Stimulated activated CD4-positive, alpha-beta T cell treated with anti-CD3 and anti-CD28 coated beads, Interleukin-4, amount 100 ng/mL, for 1 hour (primary cell): Measurements from ENCODE around the gene KRTAP3-1.

Experiments used
- DNase-seq: peaks from one replicate; pipeline ENCODE4 v3.0.0-alpha.2; 2020

Gene KRTAP3-1

GRCh38 chr17:40974366-40974765, 34.6 kb downstream of the KRTAP3-1 start:
- DNase-seq = no peak

DNA sequence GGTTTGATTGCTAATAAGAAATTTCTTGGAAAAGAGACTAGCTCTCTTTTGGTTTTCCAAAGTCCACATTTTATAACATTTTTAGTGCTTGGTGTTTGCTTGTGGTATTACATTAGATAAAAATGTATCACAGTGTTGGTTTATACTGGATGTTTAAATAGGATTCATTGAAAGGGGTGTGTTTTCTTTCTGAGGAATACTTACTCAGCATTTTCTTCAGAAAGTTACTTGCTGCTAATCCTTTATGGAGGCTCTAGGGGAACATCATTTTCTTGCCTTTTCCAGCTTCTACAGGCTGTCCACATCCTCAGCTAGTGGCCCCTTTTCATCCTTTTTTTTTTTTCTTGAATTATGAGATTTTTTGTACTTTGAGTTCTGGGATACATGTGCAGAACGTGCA, 41.3 kb downstream of the KRTAP3-1 start:
- DNase-seq = no peak

DNA sequence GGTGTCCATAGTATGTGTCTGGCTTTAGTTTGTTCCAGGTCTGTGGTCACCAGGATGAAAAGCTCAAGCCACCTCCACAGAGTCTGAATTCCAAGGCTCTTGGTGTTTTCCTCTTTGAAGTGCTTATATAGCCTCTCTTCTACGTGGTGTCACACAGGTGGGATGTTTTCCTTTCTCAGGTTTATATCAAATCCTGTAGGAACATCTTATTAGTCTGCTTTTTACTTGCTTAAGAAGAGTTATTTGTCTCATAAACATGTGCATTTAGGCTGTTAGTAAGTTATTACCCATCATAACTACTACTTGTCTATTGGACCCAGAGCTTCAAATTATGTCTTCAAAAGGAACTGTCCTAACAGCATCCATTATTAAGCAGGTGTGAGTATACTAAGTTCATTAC, 42.1 kb downstream of the KRTAP3-1 start, which contains the start of gene KRT39:
KRT39 (minus strand) TSS at position 101 of the 400 bp plus-strand sequence; CDS start at position 9, 92 bp downstream.
- DNase-seq = no peak

- DNase-seq = no peak
Measured at GRCh38 chr17:40963838-40964237, 45.1 kb downstream of the KRTAP3-1 start.

DNA sequence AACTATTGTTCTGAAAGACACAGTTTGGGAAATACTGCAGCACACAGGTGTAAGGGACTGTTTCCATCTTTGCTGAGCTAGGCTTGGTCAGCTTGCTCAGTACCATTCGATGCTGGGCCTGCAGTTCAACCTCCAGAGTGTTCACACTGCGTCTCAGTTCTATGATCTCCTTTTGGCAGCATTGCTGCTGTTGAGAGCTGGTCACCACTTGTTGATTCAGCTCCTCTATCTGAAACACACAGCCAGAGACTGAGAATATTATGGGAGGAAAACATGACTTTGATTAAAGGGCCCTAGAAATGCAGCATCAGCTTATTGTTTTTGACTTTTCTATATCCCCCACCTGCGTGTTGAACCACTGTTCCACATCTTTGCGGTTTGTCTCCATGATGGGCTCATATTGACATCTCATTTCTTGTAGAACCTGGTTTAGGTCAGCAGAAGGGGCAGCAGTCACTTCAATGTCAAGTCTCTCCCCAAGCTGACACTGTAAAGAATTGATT, 46.8 kb downstream of the KRTAP3-1 start:
- DNase-seq = no peak

- no peak for DNase-seq
Measured at GRCh38 chr17:40961591-40961990, 47.3 kb downstream of the KRTAP3-1 start.

GRCh38 chr17:40960144-40960543, 48.8 kb downstream of the KRTAP3-1 start:
- no peak for DNase-seq
